HG03439 (cell line): ENCODE measurements around the gene GGACT.
A peak's percentile ranks its signal among the peaks of the same experiment; 100 is the strongest.

Experiments used
- ATAC-seq: cut with Tn5 transposase; IDR thresholded peaks from one replicate; pipeline ENCODE4 v1.9.1; 2021; ENCODE audit warnings: mild to moderate bottlenecking, moderate library complexity; ENCODE audit not compliant: unreplicated experiment

GGACT gene

GRCh38 chr13:100559886-100560285 is 28.7 kb downstream of the GGACT start:
- ATAC-seq, result no peak

DNA sequence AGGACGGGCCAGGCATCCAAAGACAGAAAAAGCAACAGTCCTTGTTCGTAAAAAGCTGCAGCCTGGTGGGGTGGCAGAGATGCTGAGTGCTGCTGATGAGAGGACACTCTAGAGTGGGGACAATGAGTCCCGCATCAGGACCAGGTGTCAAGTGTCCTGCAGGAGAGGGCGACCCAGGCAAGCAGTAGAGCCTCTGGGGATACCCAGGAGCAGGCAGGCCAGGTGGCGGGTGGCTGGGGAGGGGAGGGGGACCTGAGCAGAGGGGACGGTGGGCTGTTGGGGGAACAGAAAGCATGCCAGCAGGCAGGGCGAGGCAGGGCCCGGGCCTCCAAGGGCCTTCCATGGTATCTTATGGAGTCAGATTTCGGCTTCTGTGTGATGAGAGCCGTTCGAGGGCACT is 35.8 kb downstream of the GGACT start:
- no peak for ATAC-seq

- no peak for ATAC-seq
Measured at GRCh38 chr13:100549316-100549715, 39.3 kb downstream of the GGACT start.

DNA sequence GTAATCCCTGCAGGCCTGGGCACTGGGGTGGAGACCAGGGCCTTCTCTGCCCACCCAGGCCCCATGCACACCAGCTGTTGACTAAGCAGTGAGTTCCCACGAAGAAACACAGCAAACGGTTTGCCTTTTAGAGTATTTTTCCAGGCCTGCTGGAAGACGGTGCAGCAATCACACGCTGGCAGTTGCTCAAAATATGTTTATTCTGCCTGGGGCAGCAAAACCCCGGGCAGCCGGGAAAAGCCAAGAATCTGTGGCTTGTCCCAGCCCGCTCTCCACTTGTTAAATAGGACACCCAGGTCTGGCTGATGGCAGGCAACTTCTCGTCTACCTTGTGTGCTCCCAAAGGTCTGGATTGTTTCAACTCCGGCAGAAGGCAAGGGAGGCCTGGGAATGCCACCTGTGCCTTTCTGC is 40.8 kb downstream of the GGACT start:
- ATAC-seq, result no peak

DNA sequence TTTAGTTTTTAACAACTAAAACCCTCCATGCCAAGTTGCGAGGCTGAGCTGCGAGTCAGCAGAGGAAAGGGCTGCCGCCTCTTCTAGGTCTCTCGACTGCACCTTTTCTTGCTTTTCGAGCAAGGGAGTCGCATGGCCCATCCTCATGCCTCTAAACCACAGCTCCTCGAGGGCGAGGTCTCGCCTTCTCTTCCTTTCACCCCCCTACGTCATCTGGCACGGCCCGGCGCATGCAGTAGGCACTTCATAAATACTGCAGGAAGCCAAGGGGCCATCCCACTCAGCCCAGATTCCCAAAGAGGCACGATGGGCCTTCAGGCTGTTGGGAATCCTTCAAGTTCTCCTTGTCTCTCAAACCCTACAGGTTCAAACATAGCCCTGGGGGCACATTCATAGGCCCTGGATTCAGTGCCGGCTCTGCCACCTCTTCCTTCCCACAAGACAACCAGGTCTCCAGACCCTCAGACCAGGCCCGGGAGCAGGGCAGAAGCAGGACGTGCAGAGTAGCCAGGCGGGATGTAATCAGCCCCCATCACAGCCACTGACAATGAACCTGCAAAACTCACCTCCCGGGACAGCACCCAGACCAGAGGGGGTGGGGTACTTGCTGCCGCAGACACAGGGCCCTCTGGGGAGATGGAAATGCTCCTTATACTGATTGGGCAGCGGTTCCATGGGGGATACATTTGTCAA is 41.7 kb downstream of the GGACT start:
- ATAC-seq, result no peak

DNA sequence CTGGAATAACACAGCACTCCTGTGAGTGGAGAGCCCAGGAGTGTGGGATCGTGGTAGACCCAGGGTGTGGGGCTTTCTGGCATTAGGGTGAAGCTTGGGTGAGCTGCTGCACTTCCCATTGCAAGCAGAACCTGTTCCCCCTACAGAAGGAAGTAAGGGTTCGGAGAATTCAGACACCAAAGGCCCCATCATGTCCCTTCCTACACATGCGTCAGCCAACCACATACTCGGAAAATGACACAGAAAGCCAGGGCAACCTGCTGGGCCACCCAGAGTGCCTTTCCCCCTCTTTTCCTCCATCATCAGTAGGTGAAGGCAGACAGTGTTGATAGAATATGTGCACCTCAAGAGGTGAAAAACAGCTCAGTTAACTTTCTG is 42.9 kb downstream of the GGACT start:
- no peak for ATAC-seq

DNA sequence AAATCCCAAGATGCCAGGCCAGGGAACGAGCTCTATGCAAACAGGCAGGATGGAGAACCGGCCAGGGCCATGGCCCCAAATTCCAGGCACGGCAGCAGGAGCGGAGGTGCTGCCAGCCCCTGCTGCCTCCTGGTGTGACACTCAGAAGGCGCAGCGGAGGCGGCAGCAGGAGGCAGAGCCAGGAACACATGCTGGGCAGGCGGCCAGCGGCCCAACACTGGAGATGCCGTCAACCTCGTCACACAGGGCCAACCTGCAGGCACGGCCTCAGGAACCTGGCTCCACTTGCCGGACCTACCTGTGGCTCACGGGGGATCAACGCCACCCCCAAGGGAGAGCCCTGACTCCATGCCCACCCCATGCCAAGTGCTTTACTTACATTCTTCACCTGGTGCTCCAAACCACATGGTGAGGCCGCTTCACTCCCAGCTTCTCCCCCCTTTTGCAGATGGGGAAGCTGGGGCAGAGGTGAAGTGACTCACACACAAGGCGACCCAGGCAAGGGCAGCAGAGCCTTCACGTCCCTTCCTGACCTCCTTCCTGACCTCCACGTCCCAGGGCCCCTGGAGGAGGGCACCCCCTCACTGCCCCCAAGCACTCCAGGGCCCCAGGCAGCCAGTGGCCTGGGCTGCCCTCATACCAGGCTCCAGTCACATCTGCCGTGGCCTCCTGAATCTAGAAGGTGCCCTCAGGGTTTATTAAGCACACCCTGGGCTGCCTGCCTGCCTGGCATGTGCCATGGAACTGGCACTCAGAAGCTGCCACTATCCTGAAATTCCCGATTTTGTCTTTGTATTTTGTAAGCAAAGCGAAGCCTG is 43.5 kb downstream of the GGACT start:
- no peak for ATAC-seq

GRCh38 chr13:100543872-100544602 is 44.6 kb downstream of the GGACT start:
- no peak for ATAC-seq

GRCh38 chr13:100542826-100543156 is 45.8 kb downstream of the GGACT start:
- peak; percentile 95 for ATAC-seq

DNA sequence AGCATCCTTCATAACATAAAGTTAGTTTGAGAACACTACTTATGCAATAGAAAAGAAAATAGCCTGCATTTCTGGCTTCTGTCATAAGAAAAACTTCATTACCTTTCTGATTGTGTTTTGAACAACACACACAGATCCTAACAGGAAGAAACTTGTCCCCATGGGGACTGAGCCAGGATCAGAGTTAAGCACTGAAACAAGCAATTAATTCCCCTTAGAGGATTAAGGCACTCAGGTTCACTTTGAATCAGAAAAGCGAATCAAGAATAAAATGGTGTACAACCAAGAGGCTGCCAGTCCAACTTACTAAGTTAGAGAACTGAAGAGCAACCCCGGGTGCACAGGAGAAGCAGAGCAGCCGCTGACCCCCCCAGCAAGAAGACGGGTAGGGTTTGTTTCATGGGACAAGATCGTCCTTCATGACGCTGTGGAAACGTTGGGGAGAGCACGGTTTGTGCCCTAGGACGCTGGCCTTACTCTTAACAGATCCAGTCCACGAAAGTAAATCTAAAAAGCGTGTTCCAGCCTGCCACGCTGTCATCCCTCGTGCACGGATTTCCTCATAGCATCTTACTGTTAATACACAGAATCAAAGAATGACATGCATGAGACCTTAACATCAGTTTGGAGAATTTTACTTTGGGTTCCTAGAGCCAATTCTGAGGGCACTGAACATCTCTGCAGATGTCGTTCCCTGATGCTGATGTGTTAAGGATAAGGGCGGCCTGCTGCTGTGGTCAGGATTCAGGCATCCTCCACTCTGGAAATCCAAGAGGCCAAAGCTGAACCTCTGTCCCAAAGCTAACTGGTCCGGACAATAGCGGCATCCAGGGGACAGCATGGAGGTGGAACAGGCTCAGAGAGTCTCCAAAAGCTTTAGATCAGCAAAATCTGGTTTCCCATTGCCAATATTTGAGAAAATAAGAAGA is 46.4 kb downstream of the GGACT start:
- ATAC-seq, result no peak

- ATAC-seq, result no peak
Measured at GRCh38 chr13:100540621-100541020, 48.0 kb downstream of the GGACT start.

DNA sequence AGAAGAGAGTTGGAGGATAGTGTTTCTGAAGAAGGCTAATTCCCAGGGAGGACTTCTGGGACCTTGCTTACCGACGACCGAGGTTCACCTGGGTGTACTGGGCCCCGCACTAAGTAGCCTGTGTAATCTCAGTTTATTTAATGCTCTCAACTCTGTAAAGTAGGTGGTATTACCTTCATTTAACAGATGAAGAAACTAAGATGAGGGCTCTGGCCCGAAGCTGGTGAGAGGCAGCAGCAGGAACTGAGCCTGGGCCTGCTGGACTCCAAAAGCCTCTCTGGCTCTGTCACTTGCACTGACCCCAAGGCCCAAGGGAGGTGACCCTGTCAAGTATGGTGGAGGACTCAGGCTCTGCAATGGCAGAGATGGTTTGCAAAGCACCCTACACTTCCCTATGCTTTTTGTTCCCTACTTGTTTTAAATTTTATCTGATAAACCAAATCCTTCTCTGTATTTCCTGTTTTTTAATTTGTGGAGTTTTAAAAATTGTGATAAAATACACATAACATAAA is 50.6 kb downstream of the GGACT start:
- no peak for ATAC-seq

- no peak for ATAC-seq
Measured at GRCh38 chr13:100537486-100537885, 51.1 kb downstream of the GGACT start.

DNA sequence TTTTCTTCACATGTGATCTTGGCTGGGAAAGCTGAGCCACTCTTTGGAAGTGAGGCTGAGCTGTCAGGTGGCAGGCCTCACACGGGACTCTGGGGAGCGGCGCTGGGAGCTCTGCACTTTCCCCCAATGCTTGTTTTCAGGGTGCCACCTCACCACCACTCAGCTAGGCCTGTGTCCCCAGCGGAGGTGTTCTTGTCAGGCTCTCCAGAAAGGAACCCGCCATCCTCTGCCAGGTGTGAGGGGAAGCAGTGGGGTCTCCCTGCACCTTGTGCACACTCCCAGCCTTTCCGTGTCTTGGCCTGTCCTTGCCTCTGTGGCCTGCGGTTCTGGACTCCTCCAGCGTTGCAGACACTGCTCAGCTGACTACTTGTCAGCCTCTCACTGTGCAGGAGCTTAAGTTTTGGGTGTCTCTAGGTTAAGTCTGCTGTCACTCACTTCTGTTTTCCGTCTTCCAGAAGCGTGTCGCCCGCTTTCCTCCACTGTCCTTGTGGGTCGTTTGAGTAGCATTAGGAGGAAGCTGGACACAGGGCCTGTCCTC is 51.9 kb downstream of the GGACT start:
- ATAC-seq, result no peak

- no peak for ATAC-seq
Measured at GRCh38 chr13:100535426-100536135, 53.0 kb downstream of the GGACT start.

- ATAC-seq, result no peak
Measured at GRCh38 chr13:100534911-100535310, 53.7 kb downstream of the GGACT start.

GRCh38 chr13:100534147-100534843 is 54.3 kb downstream of the GGACT start:
- ATAC-seq, result no peak

- ATAC-seq, result no peak
Measured at GRCh38 chr13:100533588-100534041, 55.0 kb downstream of the GGACT start.

- ATAC-seq, result no peak
Measured at GRCh38 chr13:100532836-100533435, 55.7 kb downstream of the GGACT start.
